Liver (tissue), 9 donors: ENCODE data around the gene ULK2. TPM values are rescaled to one million over a fixed set of nuclear protein-coding genes. Genes with fewer than 3 reads are reported as not detected.

ENCODE experiments used
- DNase-seq: peaks from one replicate; pipeline ENCODE4 v3.0.0-alpha.2; 2017; ENCODE audit warnings: low spot score
- H3K27ac ChIP-seq, 2 donors: one replicate each; pipeline ENCODE4 v1.7.0; 2013; ENCODE audit warnings: inconsistent platforms in 2 of 2, low read length in 2 of 2, control low read depth in 1 of 2, low read depth in 1 of 2, mild to moderate bottlenecking in 1 of 2
- H3K27me3 ChIP-seq, 4 donors: one replicate each; pipeline versions ENCODE4 v1.6.1 to v1.7.0; 2013; ENCODE audit warnings: low read length in 3 of 4, inconsistent platforms in 1 of 4, mild to moderate bottlenecking in 1 of 4, moderate library complexity in 1 of 4; ENCODE audit not compliant: control insufficient read depth in 4 of 4, insufficient read depth in 4 of 4
- H3K36me3 ChIP-seq, 4 donors: one replicate each; pipeline versions ENCODE4 v1.6.1 to v1.7.0; 2013; ENCODE audit warnings: low read length in 3 of 4, mild to moderate bottlenecking in 3 of 4, low read depth in 1 of 4, moderate library complexity in 1 of 4; ENCODE audit not compliant: control insufficient read depth in 4 of 4, insufficient read depth in 3 of 4
- H3K4me1 ChIP-seq, 4 donors: one replicate each; pipeline versions ENCODE4 v1.6.1 to v1.7.0; 2013; ENCODE audit warnings: low read length in 3 of 4, mild to moderate bottlenecking in 3 of 4, moderate library complexity in 1 of 4; ENCODE audit not compliant: control insufficient read depth in 4 of 4, insufficient read depth in 4 of 4
- H3K4me3 ChIP-seq, 3 donors: one replicate each; pipeline versions ENCODE4 v1.6.1 to v1.7.0; 2013; ENCODE audit warnings: low read length in 3 of 3, control low read depth in 1 of 3, low read depth in 1 of 3, mild to moderate bottlenecking in 1 of 3
- H3K9ac ChIP-seq, 2 donors: one replicate each; pipeline ENCODE4 v1.7.0; 2013; ENCODE audit warnings: low read length in 2 of 2, mild to moderate bottlenecking in 2 of 2, moderate library complexity in 2 of 2, control low read depth in 1 of 2, low read depth in 1 of 2
- H3K9me3 ChIP-seq, 4 donors: one replicate each; pipeline versions ENCODE4 v1.6.1 to v1.7.0; 2013; ENCODE audit warnings: low read length in 3 of 4; ENCODE audit not compliant: control insufficient read depth in 4 of 4
- ATF3 ChIP-seq: IDR thresholded peaks from 2 replicates; pipeline ENCODE4 v1.6.1; 2016; ENCODE audit warnings: antibody characterized with exemption
- CTCF ChIP-seq: fragments of 150-350 bp; IDR thresholded peaks from 2 replicates; pipeline ENCODE4 v1.5.1; 2017; ENCODE audit warnings: improper control_type of control experiment, low read depth, low read length; ENCODE audit not compliant: missing input control
- EGR1 ChIP-seq, 2 donors: IDR thresholded peaks; 2 replicates each; pipeline ENCODE4 v1.6.1; 2016 to 2018; ENCODE audit warnings: antibody characterized with exemption in 2 of 2, low read depth in 2 of 2
- FOXA1 ChIP-seq: IDR thresholded peaks from 2 replicates; pipeline ENCODE4 v1.6.1; 2016; ENCODE audit warnings: antibody characterized with exemption
- FOXA2 ChIP-seq: IDR thresholded peaks from 2 replicates; pipeline ENCODE4 v1.6.1; 2016; ENCODE audit warnings: antibody characterized with exemption
- GABPA ChIP-seq, 2 donors: IDR thresholded peaks in 1 of 2; conservative IDR thresholded peaks in 1 of 2; 2 replicates each; pipeline ENCODE4 v1.6.1; 2016; ENCODE audit warnings: antibody characterized with exemption in 2 of 2, mild to moderate bottlenecking in 1 of 2, moderate library complexity in 1 of 2
- HNF4A ChIP-seq, 2 donors: conservative IDR thresholded peaks; 2 replicates each; pipeline ENCODE4 v1.6.1; 2016; ENCODE audit warnings: antibody characterized with exemption in 2 of 2, mild to moderate bottlenecking in 2 of 2
- HNF4G ChIP-seq: IDR thresholded peaks from 2 replicates; pipeline ENCODE4 v1.6.1; 2016; ENCODE audit warnings: antibody characterized with exemption
- JUND ChIP-seq, 2 donors: IDR thresholded peaks; 2 replicates each; pipeline ENCODE4 v1.6.1; 2016; ENCODE audit warnings: antibody characterized with exemption in 2 of 2
- NR2F2 ChIP-seq: IDR thresholded peaks from 2 replicates; pipeline ENCODE4 v1.6.1; 2016; ENCODE audit warnings: antibody characterized with exemption
- RAD21 ChIP-seq, 2 donors: IDR thresholded peaks; 2 replicates each; pipeline ENCODE4 v1.6.1; 2016; ENCODE audit warnings: antibody characterized with exemption in 2 of 2, mild to moderate bottlenecking in 2 of 2
- REST ChIP-seq: IDR thresholded peaks from 2 replicates; pipeline ENCODE4 v1.6.1; 2016; ENCODE audit warnings: antibody characterized with exemption, mild to moderate bottlenecking
- RXRA ChIP-seq, 2 donors: IDR thresholded peaks; 2 replicates each; pipeline ENCODE4 v1.6.1; 2017 to 2018; ENCODE audit warnings: antibody characterized with exemption in 2 of 2, mild to moderate bottlenecking in 1 of 2
- SP1 ChIP-seq: IDR thresholded peaks from 2 replicates; pipeline ENCODE4 v1.6.1; 2018; ENCODE audit warnings: antibody characterized with exemption, mild to moderate bottlenecking
- TAF1 ChIP-seq: conservative IDR thresholded peaks from 2 replicates; pipeline ENCODE4 v1.6.1; 2016; ENCODE audit warnings: antibody characterized with exemption, mild to moderate bottlenecking
- YY1 ChIP-seq: IDR thresholded peaks from 2 replicates; pipeline ENCODE4 v1.6.1; 2016; ENCODE audit warnings: antibody characterized with exemption, mild to moderate bottlenecking
- WGBS: extraction: QIAGEN DNeasy Blood & Tissue Kit; methylation state at CpG from one replicate; pipeline ENCODE4 v1.1.7; 2013; 5-methylcytosine and 5-hydroxymethylcytosine counted together
- polyA plus RNA-seq, 2 donors: library from polyadenylated mRNA; stranded (reverse) in 1 of 2; unstranded in 1 of 2; fragments of 200-250 nt in 1 of 2; fragments of >200 nt in 1 of 2; fragmentation: Nextera tagmentation in 1 of 2; extraction: Ambion mirVana in 1 of 2; gene quantifications; one replicate each; pipeline versions ENCODE4 v1.2.1 to v1.2.3, GENCODE V29; 2013 to 2015
- total RNA-seq, 2 donors: library from RNA; depleted of rRNA; stranded (reverse); fragments of >200 nt; gene quantifications; one replicate each; pipeline ENCODE4 v1.2.3, GENCODE V29; 2014
- TF ChIP-seq, protein P1 (sequence below): IDR thresholded peaks from 2 replicates; pipeline ENCODE4 v1.6.1; 2016; ENCODE audit warnings: antibody characterized with exemption
- TF ChIP-seq, protein P2 (sequence below): IDR thresholded peaks from 2 replicates; pipeline ENCODE4 v1.6.1; 2016; ENCODE audit warnings: antibody characterized with exemption
- donor health status: healthy.
- donor health status: healthy.
- donor health status: healthy.
- donor health status: healthy.
- donor health status: healthy.

The ULK2 gene
- total and polyA plus RNA-seq, 4 donors, result 0.89 to 7.9 (median 4.2) TPM

GRCh38 chr17:19760746-19761145 lies 107.0 kb downstream of the ULK2 start:
- Histone ChIP-seq H3K4me1 (no peaks in the 10 kb centered on the region), H3K27me3 (no peaks in the 10 kb centered on the region), H3K4me3 (no peak overlapping the region), H3K9ac (no peak overlapping the region), H3K36me3 (no peaks in the 10 kb centered on the region), H3K27ac (no peak overlapping the region), H3K9me3 (no peaks in the 10 kb centered on the region)
- no peak for DNase-seq
- TF ChIP-seq SP1 (no peak), FOXA2 (no peak), HNF4A (conservative IDR thresholded peaks at IDR 0.05) (no peak), REST (no peak), RAD21 (IDR thresholded peaks at IDR 0.05) (no peak), JUND (IDR thresholded peaks at IDR 0.05) (no peak), CTCF (no peak), EGR1 (IDR thresholded peaks at IDR 0.05; ENCODE audit: low read depth in 2 of 2) (no peak), ATF3 (no peak), GABPA (IDR thresholded peaks at IDR 0.05 in 1 of 2, conservative IDR thresholded peaks at IDR 0.05 in 1 of 2) (no peak)
- TF ChIP-seq, protein P1, sequence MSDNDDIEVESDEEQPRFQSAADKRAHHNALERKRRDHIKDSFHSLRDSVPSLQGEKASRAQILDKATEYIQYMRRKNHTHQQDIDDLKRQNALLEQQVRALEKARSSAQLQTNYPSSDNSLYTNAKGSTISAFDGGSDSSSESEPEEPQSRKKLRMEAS, result no peak
- WGBS, result 84% methylated on average over 9 of the region's 9 CpGs

- WGBS, result 90% methylated on average over 24 of the region's 24 CpGs
- TF ChIP-seq EGR1 (IDR thresholded peaks at IDR 0.05; ENCODE audit: low read depth in 2 of 2) (no peak), CTCF (no peak), TAF1 (no peak), HNF4A (conservative IDR thresholded peaks at IDR 0.05) (no peak), JUND (IDR thresholded peaks at IDR 0.05) (no peak), FOXA1 (no peak), SP1 (no peak), HNF4G (no peak), GABPA (IDR thresholded peaks at IDR 0.05 in 1 of 2, conservative IDR thresholded peaks at IDR 0.05 in 1 of 2) (no peak), RXRA (IDR thresholded peaks at IDR 0.05) (no peak), FOXA2 (no peak), NR2F2 (no peak), YY1 (no peak), RAD21 (IDR thresholded peaks at IDR 0.05) (no peak)
- TF ChIP-seq, protein P1, result no peak
- TF ChIP-seq, protein P2, sequence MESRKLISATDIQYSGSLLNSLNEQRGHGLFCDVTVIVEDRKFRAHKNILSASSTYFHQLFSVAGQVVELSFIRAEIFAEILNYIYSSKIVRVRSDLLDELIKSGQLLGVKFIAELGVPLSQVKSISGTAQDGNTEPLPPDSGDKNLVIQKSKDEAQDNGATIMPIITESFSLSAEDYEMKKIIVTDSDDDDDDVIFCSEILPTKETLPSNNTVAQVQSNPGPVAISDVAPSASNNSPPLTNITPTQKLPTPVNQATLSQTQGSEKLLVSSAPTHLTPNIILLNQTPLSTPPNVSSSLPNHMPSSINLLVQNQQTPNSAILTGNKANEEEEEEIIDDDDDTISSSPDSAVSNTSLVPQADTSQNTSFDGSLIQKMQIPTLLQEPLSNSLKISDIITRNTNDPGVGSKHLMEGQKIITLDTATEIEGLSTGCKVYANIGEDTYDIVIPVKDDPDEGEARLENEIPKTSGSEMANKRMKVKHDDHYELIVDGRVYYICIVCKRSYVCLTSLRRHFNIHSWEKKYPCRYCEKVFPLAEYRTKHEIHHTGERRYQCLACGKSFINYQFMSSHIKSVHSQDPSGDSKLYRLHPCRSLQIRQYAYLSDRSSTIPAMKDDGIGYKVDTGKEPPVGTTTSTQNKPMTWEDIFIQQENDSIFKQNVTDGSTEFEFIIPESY, result no peak
These were observed 107.9 kb downstream of the ULK2 start for GRCh38 chr17:19759568-19760549.

More at GRCh38 chr17:19759568-19760549, 107.9 kb downstream of the ULK2 start:
- Histone ChIP-seq H3K4me1 (no peaks in the 10 kb centered on the region), H3K4me3 (no peak overlapping the region), H3K9ac (no peak overlapping the region), H3K27ac (no peak overlapping the region), H3K27me3 (no peaks in the 10 kb centered on the region), H3K9me3 (no peaks in the 10 kb centered on the region), H3K36me3 (no peaks in the 10 kb centered on the region)
- DNase-seq, result peak; percentile 14
